H9 (cell line): ENCODE results near the gene LRWD1. TPM values are rescaled to one million over a fixed set of nuclear protein-coding genes. Genes with fewer than 3 reads are reported as not detected.
"Not testable (repeated sequence)": the region's sequence is repeated elsewhere in the genome, so short reads cannot be mapped to it uniquely, and the experiment has no call there.

ENCODE experiments used
- DNase-seq: peaks from one replicate; pipeline ENCODE4 v3.0.0-alpha.2; 2017
- H2AFZ ChIP-seq: one replicate; pipeline ENCODE4 v1.6.1; 2013; ENCODE audit warnings: mild to moderate bottlenecking, low read length, control low read depth, moderate library complexity
- H2AK5ac ChIP-seq: 2 replicates; pipeline ENCODE4 v1.6.1; 2013; ENCODE audit warnings: low read length, control low read depth, mixed read lengths; ENCODE audit not compliant: insufficient read length
- H2BK120ac ChIP-seq: one replicate; pipeline ENCODE4 v1.6.1; 2013; ENCODE audit warnings: low read depth, mild to moderate bottlenecking, low read length, control low read depth, inconsistent platforms; ENCODE audit not compliant: poor library complexity, severe bottlenecking
- H2BK12ac ChIP-seq: 2 replicates; pipeline ENCODE4 v1.6.1; 2013; ENCODE audit warnings: low read length, control low read depth, mixed read lengths, low read depth; ENCODE audit not compliant: insufficient read length
- H2BK15ac ChIP-seq: 2 replicates; pipeline ENCODE4 v1.6.1; 2013; ENCODE audit warnings: low read depth, low read length, control low read depth
- H2BK20ac ChIP-seq: one replicate; pipeline ENCODE4 v1.6.1; 2013; ENCODE audit warnings: low read depth, mild to moderate bottlenecking, low read length, control low read depth, inconsistent platforms; ENCODE audit not compliant: poor library complexity, severe bottlenecking
- H2BK5ac ChIP-seq: 2 replicates; pipeline ENCODE4 v1.6.1; 2013; ENCODE audit warnings: low read length, control low read depth, mixed read lengths; ENCODE audit not compliant: insufficient read length
- H3K14ac ChIP-seq: 2 replicates; pipeline ENCODE4 v1.6.1; 2013; ENCODE audit warnings: low read length, control low read depth; ENCODE audit not compliant: insufficient read depth
- H3K18ac ChIP-seq: 2 replicates; pipeline ENCODE4 v1.6.1; 2013; ENCODE audit warnings: low read depth, mild to moderate bottlenecking, mixed read lengths, low read length, control low read depth; ENCODE audit not compliant: insufficient read length
- H3K23ac ChIP-seq: 2 replicates; pipeline ENCODE4 v1.6.1; 2013; ENCODE audit warnings: low read length, control low read depth, mixed read lengths, low read depth; ENCODE audit not compliant: insufficient read length
- H3K23me2 ChIP-seq: 2 replicates; pipeline ENCODE4 v1.6.1; 2013; ENCODE audit warnings: low read depth, mild to moderate bottlenecking, mixed read lengths, low read length, control low read depth; ENCODE audit not compliant: insufficient read length, poor library complexity, severe bottlenecking
- H3K27ac ChIP-seq: 2 replicates; pipeline ENCODE4 v1.5.1; 2013; ENCODE audit warnings: low read length, control low read depth, mixed read lengths, low read depth; ENCODE audit not compliant: insufficient read length
- H3K27me3 ChIP-seq: 2 replicates; pipeline ENCODE4 v1.6.1; 2013; ENCODE audit warnings: low read length, control low read depth, inconsistent platforms; ENCODE audit not compliant: insufficient read depth
- H3K4ac ChIP-seq: 2 replicates; pipeline ENCODE4 v1.6.1; 2013; ENCODE audit warnings: low read depth, mild to moderate bottlenecking, control low read depth, inconsistent platforms, low read length, moderate library complexity
- H3K4me1 ChIP-seq: 2 replicates; pipeline ENCODE4 v1.6.1; 2013; ENCODE audit warnings: low read length, control low read depth, inconsistent platforms; ENCODE audit not compliant: insufficient read depth
- H3K4me2 ChIP-seq: 2 replicates; pipeline ENCODE4 v1.6.1; 2013; ENCODE audit warnings: low read length, control low read depth, mixed read lengths; ENCODE audit not compliant: insufficient read length, insufficient read depth
- H3K56ac ChIP-seq: 2 replicates; pipeline ENCODE4 v1.6.1; 2013; ENCODE audit warnings: low read depth, mild to moderate bottlenecking, mixed read lengths, low read length, control low read depth; ENCODE audit not compliant: insufficient read length
- H3K79me1 ChIP-seq: 2 replicates; pipeline ENCODE4 v1.6.1; 2013; ENCODE audit warnings: low read depth, mild to moderate bottlenecking, moderate library complexity, low read length, control low read depth, inconsistent platforms; ENCODE audit not compliant: insufficient read depth, poor library complexity, severe bottlenecking
- H3K79me2 ChIP-seq: 2 replicates; pipeline ENCODE4 v1.6.1; 2013; ENCODE audit warnings: low read length, control low read depth, inconsistent platforms; ENCODE audit not compliant: insufficient read depth
- H3K9ac ChIP-seq: 2 replicates; pipeline ENCODE4 v1.6.1; 2013; ENCODE audit warnings: low read length, control low read depth, mixed read lengths; ENCODE audit not compliant: insufficient read length; ENCODE audit errors: extremely low read depth
- H3K9me3 ChIP-seq: one replicate; pipeline ENCODE4 v1.6.1; 2013; ENCODE audit warnings: low read depth, low read length, inconsistent platforms; ENCODE audit not compliant: control insufficient read depth
- H3T11ph ChIP-seq: one replicate; pipeline ENCODE4 v1.6.1; 2013; ENCODE audit warnings: mild to moderate bottlenecking, low read length, control low read depth, inconsistent platforms
- H4K20me1 ChIP-seq: one replicate; pipeline ENCODE4 v1.6.1; 2013; ENCODE audit not compliant: control insufficient read depth, insufficient read length, insufficient read depth
- H4K5ac ChIP-seq: 2 replicates; pipeline ENCODE4 v1.6.1; 2013; ENCODE audit warnings: low read depth, mild to moderate bottlenecking, mixed read lengths, low read length, control low read depth; ENCODE audit not compliant: insufficient read length
- H4K8ac ChIP-seq: replicated peaks from 2 replicates; pipeline ENCODE4 v1.6.1; 2013; ENCODE audit warnings: low read length, control low read depth, mixed read lengths, low read depth; ENCODE audit not compliant: insufficient read length
- H4K91ac ChIP-seq: 2 replicates; pipeline ENCODE4 v1.6.1; 2013; ENCODE audit warnings: low read depth, mild to moderate bottlenecking, moderate library complexity, mixed read lengths, low read length, control low read depth; ENCODE audit not compliant: insufficient read length
- H3K27ac Mint-ChIP-seq, 3 experiments: 2 replicates in 2 of 3; 3 replicates in 1 of 3; pipeline ENCODE4 v1.8.0; 2020 to 2021; ENCODE audit warnings: mixed read lengths in 3 of 3, mild to moderate bottlenecking in 1 of 3, moderate library complexity in 1 of 3
- H3K27me3 Mint-ChIP-seq: 2 replicates; pipeline ENCODE4 v1.8.0; 2021; ENCODE audit warnings: low read depth, mild to moderate bottlenecking, moderate library complexity, mixed read lengths
- H3K36me3 Mint-ChIP-seq, 3 experiments: 2 replicates in 2 of 3; 3 replicates in 1 of 3; pipeline ENCODE4 v1.8.0; 2020 to 2021; ENCODE audit warnings: low read depth in 3 of 3, mixed read lengths in 3 of 3; ENCODE audit not compliant: insufficient read depth in 1 of 3
- H3K4me1 Mint-ChIP-seq, 2 experiments: 2 replicates each; pipeline ENCODE4 v1.8.0; 2020; ENCODE audit warnings: mixed read lengths in 2 of 2
- H3K4me3 Mint-ChIP-seq, 2 experiments: 2 replicates in 1 of 2; 3 replicates in 1 of 2; pipeline ENCODE4 v1.8.0; 2020 to 2021; ENCODE audit warnings: mild to moderate bottlenecking in 2 of 2, mixed read lengths in 2 of 2, moderate library complexity in 1 of 2
- H3K9me3 Mint-ChIP-seq, 2 experiments: 2 replicates in 1 of 2; 3 replicates in 1 of 2; pipeline ENCODE4 v1.8.0; 2020; ENCODE audit warnings: mild to moderate bottlenecking in 2 of 2, mixed read lengths in 2 of 2, moderate library complexity in 1 of 2
- WGBS: extraction: QIAGEN DNeasy Blood & Tissue Kit; methylation state at CpG from one replicate; pipeline ENCODE4 v1.1.7; 2013; ENCODE audit warnings: missing lambda C conversion rate, low lambda C conversion rate, mixed read lengths; ENCODE audit not compliant: insufficient read length; ENCODE audit errors: extremely low coverage; 5-methylcytosine and 5-hydroxymethylcytosine counted together
- total RNA-seq: library from RNA; stranded (reverse); gene quantifications from 2 replicates; pipeline ENCODE4 v1.2.1, GENCODE V29; 2021

The LRWD1 gene
- total RNA-seq, 1 experiment from 2014 or later, result 35.1 TPM

GRCh38 chr7:102503141-102503540, 38.4 kb downstream of the LRWD1 start:
- H4K20me1 ChIP-seq, H3K79me2 ChIP-seq, H3T11ph ChIP-seq, H2BK120ac ChIP-seq, H3K23ac ChIP-seq, H3K4me1 ChIP-seq, DNase-seq, H2BK15ac ChIP-seq, H4K91ac ChIP-seq, H3K18ac ChIP-seq, H3K4me1 Mint-ChIP-seq, H3K4me3 Mint-ChIP-seq, H3K4me2 ChIP-seq, H2AFZ ChIP-seq, H3K9ac ChIP-seq, H3K56ac ChIP-seq, H4K8ac ChIP-seq, H3K27ac ChIP-seq, H2AK5ac ChIP-seq, H3K36me3 Mint-ChIP-seq, H3K27me3 ChIP-seq, H2BK20ac ChIP-seq, H4K5ac ChIP-seq, H3K9me3 ChIP-seq, H3K14ac ChIP-seq, H3K27ac Mint-ChIP-seq, H3K79me1 ChIP-seq, H2BK12ac ChIP-seq, H3K27me3 Mint-ChIP-seq, H2BK5ac ChIP-seq, H3K4ac ChIP-seq, H3K23me2 ChIP-seq, H3K9me3 Mint-ChIP-seq: not testable (repeated sequence)
- whole genome bisulfite sequencing, result no CpG with 5 or more reads among the region's 12 CpGs

DNA sequence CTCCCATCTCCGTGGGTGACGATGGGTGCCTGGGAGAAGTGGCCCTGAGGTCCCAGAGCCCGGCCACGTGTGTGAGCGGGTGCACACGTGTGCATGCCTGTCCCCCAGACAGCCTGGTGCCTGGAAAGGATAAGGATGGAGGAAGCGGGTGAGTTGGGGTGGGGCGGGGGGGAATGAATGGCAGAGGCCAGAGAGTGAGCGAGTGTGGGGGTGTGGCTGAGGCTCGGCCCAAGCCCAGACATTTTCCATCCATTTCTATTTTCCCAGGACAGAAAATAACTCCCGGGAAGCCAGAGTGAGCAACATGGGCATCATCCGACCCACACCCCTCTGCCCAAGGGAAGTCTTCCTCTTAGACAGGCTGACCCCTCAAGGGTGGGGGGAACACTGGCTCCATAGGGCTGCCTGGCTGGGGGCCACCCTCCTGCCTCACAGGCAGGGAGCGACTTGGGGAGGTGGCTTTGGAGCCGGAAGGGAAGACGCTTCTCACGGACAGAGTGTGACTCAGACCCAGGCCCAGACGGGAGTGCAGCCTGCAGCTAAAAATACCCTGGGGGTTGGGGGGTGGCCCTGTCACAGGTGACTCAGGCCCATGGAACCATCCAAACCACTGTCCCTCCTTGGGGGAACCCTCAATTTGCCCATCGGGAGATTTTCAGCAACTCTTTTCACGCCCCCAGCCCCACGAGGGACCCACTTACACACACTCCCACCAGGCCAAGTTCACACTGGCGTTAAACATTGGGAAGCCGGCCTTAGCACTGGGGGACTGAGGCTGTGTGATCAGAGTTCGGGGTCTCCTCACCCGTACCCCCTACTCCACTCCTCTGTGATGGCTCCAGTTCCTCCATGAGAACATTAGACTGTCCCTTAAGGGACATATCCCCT, 40.8 kb downstream of the LRWD1 start:
- not testable (repeated sequence) for H3K27me3 ChIP-seq, H3K14ac ChIP-seq, H2BK12ac ChIP-seq, H3K79me2 ChIP-seq, H3K23me2 ChIP-seq, H2AK5ac ChIP-seq, H4K5ac ChIP-seq, H3K79me1 ChIP-seq, H4K8ac ChIP-seq, H2BK20ac ChIP-seq, H3K9ac ChIP-seq, H2BK5ac ChIP-seq, H2BK15ac ChIP-seq, H3K18ac ChIP-seq, H3K9me3 Mint-ChIP-seq, H3K27ac Mint-ChIP-seq, H3K4me1 Mint-ChIP-seq, H3K4ac ChIP-seq, H3K27me3 Mint-ChIP-seq, H4K20me1 ChIP-seq, H2AFZ ChIP-seq, H3K4me1 ChIP-seq, H4K91ac ChIP-seq, H3K56ac ChIP-seq, H3K27ac ChIP-seq, H3K9me3 ChIP-seq, H3T11ph ChIP-seq, H3K4me3 Mint-ChIP-seq, H2BK120ac ChIP-seq, H3K36me3 Mint-ChIP-seq, H3K4me2 ChIP-seq, H3K23ac ChIP-seq, DNase-seq
- no CpG with 5 or more reads among the region's 24 CpGs for WGBS
